HEK293 (cell line): Measurements from ENCODE around the gene PDE4B.
A peak's percentile ranks its signal among the peaks of the same experiment; 100 is the strongest.
"Not testable (repeated sequence)": the region's sequence is repeated elsewhere in the genome, so short reads cannot be mapped to it uniquely, and the experiment has no call there.

Source experiments
- CTCF ChIA-PET: fragments of 350-600 bp; formaldehyde crosslinking; extraction: SDS; loops from one replicate; lab custom pipeline; 2021; ENCODE audit warnings: antibody characterized with exemption; lab: Yijun Ruan, JAX
- POLR2A ChIA-PET: fragments of 300-600 bp; formaldehyde crosslinking; extraction: SDS; loops from one replicate; lab custom pipeline; 2020; ENCODE audit warnings: antibody characterized with exemption, inconsistent platforms; lab: Yijun Ruan, JAX
- H3K27ac ChIP-seq: fragments of 200-500 bp; sonication (Bioruptor generic); 2 replicates; pipeline ENCODE4 v1.5.1; 2014; ENCODE audit warnings: low read depth, low read length, control low read depth, inconsistent platforms; ENCODE audit errors: extremely low read depth
- H3K36me3 ChIP-seq, 2 experiments: fragments of 200-500 bp in 1 of 2; sonication (Bioruptor generic) in 1 of 2; 1 replicate in 1 of 2; 2 replicates in 1 of 2; pipeline ENCODE4 v1.5.1; 2014 to 2017; ENCODE audit warnings: inconsistent platforms in 2 of 2, low read length in 2 of 2; ENCODE audit not compliant: control insufficient read depth in 2 of 2, insufficient read depth in 1 of 2
- H3K4me1 ChIP-seq: fragments of 200-500 bp; sonication (Bioruptor generic); 2 replicates; pipeline ENCODE4 v1.5.1; 2014; ENCODE audit warnings: mild to moderate bottlenecking, low read length, inconsistent platforms; ENCODE audit not compliant: control insufficient read depth, insufficient read depth
- H3K4me3 ChIP-seq: 2 replicates; pipeline ENCODE4 v1.5.1; 2011; ENCODE audit warnings: low read depth, mild to moderate bottlenecking, control low read depth, low read length, moderate library complexity
- H3K9me3 ChIP-seq: fragments of 200-500 bp; sonication (Bioruptor generic); 2 replicates; pipeline ENCODE4 v1.5.1; 2014; ENCODE audit warnings: low read depth, low read length, inconsistent platforms; ENCODE audit not compliant: control insufficient read depth, insufficient read depth
- GFI1B ChIP-seq: fragments of 450-650 bp; formaldehyde crosslinking; IDR thresholded peaks from 2 replicates; pipeline ENCODE4 v1.5.1; 2016; ENCODE audit warnings: missing biosample characterization, missing genetic modification characterization
- GLI2 ChIP-seq: fragments of 450-650 bp; formaldehyde crosslinking; IDR thresholded peaks from 2 replicates; pipeline ENCODE4; 2017; ENCODE audit warnings: missing biosample characterization, missing genetic modification characterization, low read depth, borderline replicate concordance
- RBAK ChIP-seq: fragments of 450-650 bp; formaldehyde crosslinking; IDR thresholded peaks from 2 replicates; pipeline ENCODE4 v1.5.1; 2016; ENCODE audit warnings: missing biosample characterization, missing genetic modification characterization
- SETDB1 ChIP-seq: IDR thresholded peaks from one replicate; pipeline ENCODE4 v1.6.1; 2017; ENCODE audit warnings: mild to moderate bottlenecking, low read length, moderate library complexity, mixed read lengths; ENCODE audit not compliant: insufficient read length
- ZFP3 ChIP-seq: fragments of 450-650 bp; formaldehyde crosslinking; IDR thresholded peaks from 2 replicates; pipeline ENCODE4 v1.5.1; 2016; ENCODE audit warnings: low read depth, missing biosample characterization, missing genetic modification characterization
- ZNF148 ChIP-seq: fragments of 450-650 bp; formaldehyde crosslinking; IDR thresholded peaks from 2 replicates; pipeline ENCODE4 v1.5.0; 2017; ENCODE audit warnings: missing biosample characterization, missing genetic modification characterization, borderline replicate concordance
- ZNF155 ChIP-seq: fragments of 450-650 bp; formaldehyde crosslinking; IDR thresholded peaks from 2 replicates; pipeline ENCODE4 v1.5.1; 2016; ENCODE audit warnings: missing biosample characterization, missing genetic modification characterization
- ZNF157 ChIP-seq: fragments of 450-650 bp; formaldehyde crosslinking; IDR thresholded peaks from 2 replicates; pipeline ENCODE4 v1.5.1; 2016; ENCODE audit warnings: missing biosample characterization, missing genetic modification characterization
- ZNF175 ChIP-seq: fragments of 450-650 bp; formaldehyde crosslinking; IDR thresholded peaks from 2 replicates; pipeline ENCODE4 v1.5.1; 2016; ENCODE audit warnings: missing biosample characterization, missing genetic modification characterization
- ZNF391 ChIP-seq: fragments of 450-650 bp; formaldehyde crosslinking; IDR thresholded peaks from 2 replicates; pipeline ENCODE4 v1.5.1; 2016; ENCODE audit warnings: low read depth, missing biosample characterization, missing genetic modification characterization, borderline replicate concordance
- ZNF426 ChIP-seq: fragments of 450-650 bp; formaldehyde crosslinking; IDR thresholded peaks from 2 replicates; pipeline ENCODE4 v1.5.1; 2017; ENCODE audit warnings: missing biosample characterization, missing genetic modification characterization, mild to moderate bottlenecking, inconsistent platforms, moderate library complexity
- ZNF488 ChIP-seq: fragments of 450-650 bp; formaldehyde crosslinking; IDR thresholded peaks from 2 replicates; pipeline ENCODE4 v1.5.1; 2016; ENCODE audit warnings: missing biosample characterization, missing genetic modification characterization
- ZNF544 ChIP-seq: fragments of 450-650 bp; formaldehyde crosslinking; IDR thresholded peaks from 2 replicates; pipeline ENCODE4 v1.5.0; 2017; ENCODE audit warnings: missing biosample characterization, missing genetic modification characterization
- ZNF585B ChIP-seq: fragments of 450-650 bp; formaldehyde crosslinking; IDR thresholded peaks from 2 replicates; pipeline ENCODE4 v1.5.1; 2016; ENCODE audit warnings: missing biosample characterization, missing genetic modification characterization
- ZNF596 ChIP-seq: fragments of 450-650 bp; IDR thresholded peaks from 2 replicates; pipeline ENCODE4 v1.5.0; 2018; ENCODE audit warnings: missing biosample characterization, mild to moderate bottlenecking, missing genetic modification characterization, moderate library complexity
- ZNF645 ChIP-seq: fragments of 450-650 bp; formaldehyde crosslinking; IDR thresholded peaks from 2 replicates; pipeline ENCODE4; 2016; ENCODE audit warnings: missing biosample characterization, missing genetic modification characterization
- ZNF791 ChIP-seq: fragments of 450-650 bp; formaldehyde crosslinking; IDR thresholded peaks from 2 replicates; pipeline ENCODE4 v1.5.1; 2016; ENCODE audit warnings: missing biosample characterization, missing genetic modification characterization
- ZSCAN5A ChIP-seq: fragments of 450-650 bp; formaldehyde crosslinking; IDR thresholded peaks from 2 replicates; pipeline ENCODE4 v1.5.1; 2016; ENCODE audit warnings: missing biosample characterization, missing genetic modification characterization

PDE4B gene

GRCh38 chr1:66055092-66055491 is 262.4 kb downstream of the PDE4B start:
- POLR2A ChIA-PET, result no interaction called here

GRCh38 chr1:66057448-66057847 is 264.8 kb downstream of the PDE4B start:
- H3K4me1 ChIP-seq, H3K36me3 ChIP-seq, CTCF ChIA-PET, H3K4me3 ChIP-seq, H3K27ac ChIP-seq, H3K9me3 ChIP-seq, POLR2A ChIA-PET: not testable (repeated sequence)
- TF ChIP-seq SETDB1, result peak; percentile 61

More at GRCh38 chr1:66055092-66055491, 262.4 kb downstream of the PDE4B start:
- Histone ChIP-seq H3K4me1 (no peaks in the 10 kb centered on the region), H3K4me3 (no peak overlapping the region), H3K9me3 (no peaks in the 10 kb centered on the region), H3K27ac (no peak overlapping the region), H3K36me3 (no peaks in the 10 kb centered on the region)
- CTCF ChIA-PET, result no interaction called here
- TF ChIP-seq ZNF596 (tag by site-specific recombination) (no peak), ZNF175 (tag by site-specific recombination) (no peak), ZNF426 (no peak), ZNF488 (tag by site-specific recombination) (no peak), ZNF157 (tag by site-specific recombination) (no peak), ZNF391 (tag by site-specific recombination) (no peak), ZNF155 (tag by site-specific recombination) (no peak), ZFP3 (tag by site-specific recombination) (no peak), ZNF148 (tag by site-specific recombination) (no peak), GLI2 (no peak), ZNF585B (no peak), ZNF544 (no peak), RBAK (tag by site-specific recombination) (no peak), ZSCAN5A (tag by site-specific recombination) (no peak), GFI1B (tag by site-specific recombination) (no peak), ZNF645 (no peak)

GRCh38 chr1:66058558-66058957 is 265.9 kb downstream of the PDE4B start:
- H3K4me1 ChIP-seq, result no peaks in the 10 kb centered on the region
- POLR2A ChIA-PET, result no interaction called here
- TF ChIP-seq ZNF585B (peak; percentile 72), ZNF791 (tag by site-specific recombination) (no peak)
- TF ChIP-seq, all 188 proteins: peak for 1

More at GRCh38 chr1:66058558-66058957, 265.9 kb downstream of the PDE4B start:
- Histone ChIP-seq H3K9me3 (no peaks in the 10 kb centered on the region), H3K27ac (no peak overlapping the region), H3K4me3 (no peak overlapping the region), H3K36me3 (no peaks in the 10 kb centered on the region)
- CTCF ChIA-PET, result interaction anchor here (0.7 kb wide), 1 partner anchor 648 kb away, joined by 3 read pairs; no protein-coding TSS in a partner anchor
